GM12891 (cell line): ENCODE data around the gene CHPT1.

Source experiments
- POLR2A ChIP-seq: IDR thresholded peaks from 2 replicates; pipeline ENCODE4 v1.6.1; 2011; ENCODE audit warnings: low read depth, low read length, control low read depth
- POLR2AphosphoS5 ChIP-seq: IDR thresholded peaks from 2 replicates; pipeline ENCODE4 v1.6.1; 2011; ENCODE audit warnings: low read depth, low read length, control low read depth
- SPI1 ChIP-seq: IDR thresholded peaks from 2 replicates; pipeline ENCODE4 v1.6.1; 2011; ENCODE audit warnings: low read depth, low read length, control low read depth

- TF ChIP-seq POLR2A = no peak
- no peak for TF ChIP-seq POLR2AphosphoS5
- TF ChIP-seq SPI1 = no peak
Observed at GRCh38 chr12:101720118-101720517, 22.7 kb downstream of the CHPT1 start.
